ENCODE measurements around the gene PI4KA. TPM values are rescaled to one million over a fixed set of nuclear protein-coding genes. Genes with fewer than 3 reads are reported as not detected.
"Not testable (repeated sequence)": the region's sequence is repeated elsewhere in the genome, so short reads cannot be mapped to it uniquely, and the experiment has no call there.

The PI4KA gene
- total RNA-seq, result 10 to 100 TPM; 72.1 to 96.0 TPM

DNA sequence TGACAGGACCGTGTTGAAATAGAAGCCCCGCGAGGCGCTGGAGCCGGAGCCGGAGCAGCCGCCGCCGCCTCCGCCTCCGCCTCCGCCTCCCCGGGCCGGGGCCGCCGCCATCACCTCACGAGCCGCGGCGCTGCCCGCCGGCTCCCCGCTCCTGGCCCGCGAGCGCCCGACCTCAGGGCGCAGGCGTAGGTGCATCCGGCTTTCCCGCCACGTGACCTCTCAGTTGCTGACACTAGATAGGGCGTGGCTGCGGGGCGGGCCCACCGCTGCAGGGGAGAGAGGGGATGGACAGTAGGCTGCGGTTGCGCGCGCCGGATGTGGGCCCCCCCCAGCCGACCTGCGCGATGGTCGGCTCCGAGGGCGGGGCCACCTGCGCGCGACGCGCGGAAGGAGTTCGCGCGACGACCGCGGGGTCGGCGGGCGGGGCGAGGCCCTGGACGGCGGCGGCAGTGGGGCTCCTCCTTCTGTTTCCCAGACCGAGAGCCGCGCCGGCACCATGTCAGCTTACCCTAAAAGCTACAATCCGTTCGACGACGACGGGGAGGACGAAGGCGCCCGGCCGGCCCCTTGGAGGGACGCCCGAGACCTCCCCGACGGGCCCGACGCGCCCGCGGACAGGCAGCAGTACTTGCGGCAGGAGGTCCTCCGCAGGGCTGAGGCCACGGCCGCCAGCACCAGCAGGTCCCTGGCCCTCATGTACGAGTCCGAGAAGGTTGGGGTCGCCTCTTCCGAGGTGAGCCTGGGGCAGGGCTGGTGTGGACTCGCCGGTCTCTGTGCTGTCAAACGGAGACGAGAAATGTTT is at the start of gene PI4KA, which contains the start of gene SNAP29:
TSS of gene PI4KA (minus strand) at position 197 of the 802 bp plus-strand sequence. CDS start at position 111, 86 bp downstream.
TSS of gene SNAP29 (plus strand) at position 393 of the 802 bp plus-strand sequence. CDS start at position 497, 104 bp downstream.
- Mint-ChIP-seq H3K9me3 (no peaks in the 10 kb centered on the region), H3K27ac (peak within 1 kb of the TSS; percentile 96), H3K4me3 (peak within 1 kb of the TSS; percentile 97), H3K27me3 (no peaks in the 10 kb centered on the region), H3K4me1 (peaks cover 27% of the 10 kb centered on the region), H3K36me3 (ENCODE audit: low read depth) (peaks cover 28% of the 10 kb centered on the region)
- peak; percentile 97 for ATAC-seq (replicated peaks)

DNA sequence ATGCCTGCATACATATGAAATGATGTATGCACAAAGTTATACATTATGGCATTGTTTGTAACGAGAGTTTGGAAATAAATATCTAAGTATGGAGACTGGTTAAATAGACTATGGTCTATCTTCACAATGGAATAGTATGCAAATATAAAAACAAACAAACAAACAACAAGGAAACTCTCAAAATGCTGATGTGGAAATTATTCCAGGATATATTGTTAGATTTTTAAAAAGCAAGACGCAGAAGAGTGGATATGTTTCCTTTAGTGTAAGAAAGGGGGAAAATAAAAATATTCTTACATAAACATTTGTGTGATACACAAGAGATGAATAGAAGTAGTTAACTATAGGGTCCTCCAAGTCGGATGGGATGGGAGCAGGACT is 47.8 kb upstream of the PI4KA start:
- Mint-ChIP-seq H3K4me1 (no peaks in the 10 kb centered on the region), H3K36me3 (ENCODE audit: low read depth) (no peaks in the 10 kb centered on the region), H3K9me3 (no peaks in the 10 kb centered on the region), H3K27ac (no peak overlapping the region), H3K4me3 (no peak overlapping the region), H3K27me3 (no peaks in the 10 kb centered on the region)
- ATAC-seq (replicated peaks), result no peak

DNA sequence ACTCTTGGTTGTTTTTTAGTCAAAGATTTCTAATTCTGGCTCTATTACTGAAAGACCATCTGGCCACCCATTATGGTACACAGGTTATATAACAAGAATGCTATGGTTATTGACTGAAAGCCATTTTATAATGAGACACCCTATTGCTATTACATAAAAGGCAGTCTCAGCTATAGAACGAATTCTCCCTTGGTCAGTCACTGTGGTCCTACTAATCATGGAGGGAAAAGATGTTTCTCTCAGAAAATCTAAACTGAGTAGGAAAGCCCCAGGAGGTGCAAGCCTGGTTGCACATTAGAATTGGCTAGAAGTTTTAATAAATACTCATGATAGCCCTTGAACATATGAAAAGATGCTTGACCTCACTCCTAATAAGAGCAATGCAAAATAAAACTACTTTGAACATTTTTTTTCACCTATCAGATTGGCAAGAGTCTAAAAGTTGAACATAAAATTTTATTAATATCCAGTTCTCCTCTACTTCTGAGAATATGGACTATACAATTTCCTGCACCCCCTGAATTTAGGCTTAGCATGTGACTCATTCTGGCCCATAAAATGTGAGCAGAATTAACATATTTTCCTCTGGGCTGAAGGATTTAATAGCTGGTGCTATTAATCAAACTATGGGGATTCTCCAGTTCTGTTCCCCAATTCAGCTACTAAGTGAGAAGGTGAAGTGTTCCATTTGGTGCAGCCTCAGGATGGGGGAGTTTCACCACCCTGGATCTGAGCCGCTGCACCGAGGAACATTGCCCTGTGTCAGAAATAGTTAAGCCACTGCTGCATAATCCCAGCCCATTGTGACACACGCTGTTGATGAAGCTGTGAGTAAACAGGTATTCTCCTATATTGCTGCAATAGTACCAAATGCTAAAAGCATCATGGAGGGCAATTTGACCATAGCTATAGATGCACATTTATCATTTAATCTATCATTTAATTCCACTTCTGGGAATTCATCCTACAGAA is 47.1 kb upstream of the PI4KA start:
- no peak overlapping the region for H3K4me3 Mint-ChIP-seq
- H3K9me3 Mint-ChIP-seq, result no peaks in the 10 kb centered on the region
- H3K4me1 Mint-ChIP-seq, result no peaks in the 10 kb centered on the region
- H3K36me3 Mint-ChIP-seq (ENCODE audit: low read depth), result no peaks in the 10 kb centered on the region
- no peak for ATAC-seq (replicated peaks)
- H3K27ac Mint-ChIP-seq, result no peak overlapping the region
- no peaks in the 10 kb centered on the region for H3K27me3 Mint-ChIP-seq

DNA sequence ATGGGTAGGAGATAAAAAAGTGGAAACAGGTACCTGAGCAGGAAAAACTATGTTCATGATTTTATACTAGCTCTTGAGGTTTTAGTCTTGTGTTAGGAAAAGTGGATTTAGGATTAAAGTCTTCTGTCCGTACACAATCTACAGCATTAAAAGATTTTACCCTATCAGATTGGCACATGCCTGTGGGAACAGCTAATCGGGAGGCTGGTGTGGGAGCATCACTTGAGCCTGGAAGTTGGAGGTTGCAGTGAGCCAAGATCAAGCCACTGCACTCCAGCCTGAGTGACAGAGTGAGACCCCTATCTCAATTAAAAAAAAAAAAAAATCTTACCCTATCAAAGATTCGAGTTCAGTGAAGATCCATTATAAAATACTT is 46.4 kb upstream of the PI4KA start:
- ATAC-seq (replicated peaks), result no peak
- Mint-ChIP-seq H3K9me3 (no peaks in the 10 kb centered on the region), H3K27ac (no peak overlapping the region), H3K36me3 (ENCODE audit: low read depth) (no peaks in the 10 kb centered on the region), H3K4me1 (no peaks in the 10 kb centered on the region), H3K4me3 (no peak overlapping the region), H3K27me3 (no peaks in the 10 kb centered on the region)

DNA sequence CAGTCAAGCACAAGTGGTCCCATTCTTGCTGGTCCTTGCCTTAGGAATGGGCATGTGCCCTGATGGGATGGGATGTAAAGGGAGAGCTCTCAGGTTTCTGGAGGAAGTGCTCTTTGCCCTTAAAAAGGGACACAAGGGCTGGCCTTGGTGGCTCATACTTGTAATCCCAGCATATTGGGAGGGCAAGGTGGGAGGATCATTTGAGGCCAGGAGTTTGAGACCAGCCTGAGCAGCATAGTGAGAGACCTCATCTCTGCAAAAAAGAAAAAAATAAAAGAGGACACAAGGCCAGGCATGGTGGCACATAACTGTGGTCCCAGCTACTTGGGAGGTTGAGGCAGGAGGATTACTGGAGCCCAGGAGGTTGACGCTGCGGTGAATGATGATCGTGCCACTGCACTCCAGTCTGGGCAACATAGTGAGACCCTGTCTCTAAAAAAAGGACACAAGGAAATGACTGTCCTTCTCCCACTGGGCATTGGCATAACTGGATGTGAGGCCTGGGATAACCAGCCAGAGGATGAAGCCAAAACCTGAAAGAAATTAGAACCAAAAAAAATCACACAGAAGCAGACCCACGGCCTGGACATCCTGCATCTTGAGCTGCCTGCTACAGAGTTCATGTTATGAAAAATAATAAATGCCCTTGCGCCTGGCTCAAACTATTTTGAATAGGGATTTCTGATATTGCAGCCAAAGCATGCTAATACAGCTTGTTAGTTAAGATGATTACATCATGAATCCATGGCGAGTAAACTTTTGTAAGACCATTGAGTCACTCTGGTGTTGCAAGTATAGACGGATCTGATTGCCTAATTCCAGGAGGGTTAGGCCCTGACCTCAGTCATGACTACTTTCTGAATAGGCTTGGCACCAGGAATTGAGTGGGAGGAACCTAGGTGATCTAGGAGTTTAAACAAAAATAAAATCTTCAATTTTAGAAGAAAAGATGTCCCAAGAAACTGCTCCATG is 45.7 kb upstream of the PI4KA start:
- no peaks in the 10 kb centered on the region for H3K9me3 Mint-ChIP-seq
- no peak overlapping the region for H3K4me3 Mint-ChIP-seq
- H3K4me1 Mint-ChIP-seq, result no peaks in the 10 kb centered on the region
- no peak overlapping the region for H3K27ac Mint-ChIP-seq
- no peaks in the 10 kb centered on the region for H3K27me3 Mint-ChIP-seq
- peak; percentile 49 for ATAC-seq (replicated peaks)
- H3K36me3 Mint-ChIP-seq (ENCODE audit: low read depth), result no peaks in the 10 kb centered on the region

DNA sequence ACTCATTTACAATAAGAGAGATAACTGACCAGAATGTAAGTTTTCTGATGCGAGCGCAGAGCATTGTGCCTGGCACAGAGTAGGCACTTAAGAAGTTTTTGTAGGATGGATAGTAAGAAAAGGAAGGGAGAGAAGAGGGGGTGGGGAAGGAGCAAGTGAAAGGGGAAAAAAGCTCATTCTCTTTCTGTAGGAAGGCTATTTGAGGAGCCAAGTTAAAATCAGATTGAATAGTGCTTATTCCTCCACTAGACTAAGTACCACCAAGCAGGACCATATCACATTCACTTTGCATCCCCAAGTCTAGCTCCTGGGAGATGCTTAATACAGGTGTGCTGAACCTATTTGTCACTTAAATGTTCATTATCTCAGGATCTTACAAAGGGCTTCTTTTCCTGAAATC is 44.5 kb upstream of the PI4KA start:
- no peaks in the 10 kb centered on the region for H3K27me3 Mint-ChIP-seq
- no peaks in the 10 kb centered on the region for H3K36me3 Mint-ChIP-seq (ENCODE audit: low read depth)
- no peak for ATAC-seq (replicated peaks)
- H3K9me3 Mint-ChIP-seq, result no peaks in the 10 kb centered on the region
- no peak overlapping the region for H3K4me3 Mint-ChIP-seq
- no peak overlapping the region for H3K27ac Mint-ChIP-seq
- no peaks in the 10 kb centered on the region for H3K4me1 Mint-ChIP-seq

DNA sequence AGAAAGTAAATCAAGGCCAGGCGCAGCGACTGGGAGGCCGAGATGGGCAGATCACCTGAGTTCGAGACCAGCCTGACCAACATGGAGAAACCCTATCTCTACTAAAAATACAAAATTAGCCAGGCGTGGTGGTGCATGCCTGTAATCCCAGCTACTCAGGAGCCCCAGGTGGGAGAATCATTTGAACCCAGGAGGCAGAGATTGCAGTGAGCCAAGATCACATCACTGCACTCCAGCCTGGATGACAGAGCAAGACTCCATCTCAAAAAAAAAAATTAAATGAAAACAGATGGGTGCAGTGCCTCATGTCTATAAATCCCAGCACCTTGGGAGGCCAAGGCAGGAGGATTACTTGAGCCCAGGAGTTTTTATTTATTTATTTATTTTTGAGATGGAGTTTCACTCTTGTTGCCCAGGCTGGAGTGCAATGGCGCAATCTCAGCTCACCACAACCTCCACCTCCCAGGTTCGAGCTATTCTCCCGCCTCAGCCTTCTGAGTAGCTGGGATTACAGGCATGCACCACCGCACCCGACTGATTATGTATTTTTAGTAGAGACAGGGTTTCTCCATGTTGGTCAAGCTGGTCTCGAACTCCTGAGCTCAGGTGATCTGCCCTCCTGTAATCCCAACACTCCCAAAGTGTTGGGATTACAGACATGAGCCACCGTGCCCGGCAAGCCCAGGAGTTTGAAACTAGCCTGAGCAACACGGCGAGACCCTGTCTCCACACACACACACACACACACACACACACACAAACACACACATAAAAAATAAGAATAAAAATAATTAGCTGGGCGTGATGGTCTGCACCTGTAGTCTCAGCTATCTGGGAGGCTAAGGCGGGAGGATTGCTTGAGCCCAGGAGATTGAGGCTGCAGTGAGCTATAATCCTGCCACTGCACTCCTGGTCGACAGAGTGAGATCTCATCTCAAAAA is 42.8 kb upstream of the PI4KA start:
- not testable (repeated sequence) for H3K4me1 Mint-ChIP-seq; H3K27ac Mint-ChIP-seq; H3K27me3 Mint-ChIP-seq; H3K36me3 Mint-ChIP-seq (ENCODE audit: low read depth); ATAC-seq (replicated peaks); H3K4me3 Mint-ChIP-seq; H3K9me3 Mint-ChIP-seq

DNA sequence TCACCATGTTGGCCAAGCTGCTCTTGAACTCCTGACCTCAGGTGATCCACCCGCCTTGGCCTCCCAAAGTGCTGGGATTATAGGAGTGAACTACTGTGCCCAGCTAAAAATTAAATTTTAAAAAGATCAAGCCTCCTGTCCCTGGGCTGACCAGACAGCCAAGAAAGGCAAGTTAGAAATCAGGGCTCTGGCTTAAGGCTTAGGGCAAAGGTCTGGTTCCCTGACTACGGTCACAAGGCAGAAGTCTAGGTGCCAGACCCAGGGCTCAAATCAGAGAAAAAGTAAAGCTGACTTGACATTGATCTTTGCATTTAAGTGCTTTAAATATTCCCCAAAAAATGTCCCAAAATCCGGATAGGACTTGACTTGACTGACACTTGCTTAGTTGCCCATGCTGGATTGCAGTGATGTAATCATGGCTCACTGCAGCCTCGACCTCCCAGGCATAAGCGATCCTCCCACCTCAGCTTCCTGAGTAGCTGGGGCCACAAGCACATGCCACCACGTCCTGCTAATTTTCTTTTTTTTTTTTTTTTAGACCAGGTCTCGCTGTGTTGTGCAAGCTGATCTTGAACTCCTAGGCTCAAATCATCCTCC is 41.3 kb upstream of the PI4KA start:
- no peaks in the 10 kb centered on the region for H3K4me1 Mint-ChIP-seq
- ATAC-seq (replicated peaks), result no peak

DNA sequence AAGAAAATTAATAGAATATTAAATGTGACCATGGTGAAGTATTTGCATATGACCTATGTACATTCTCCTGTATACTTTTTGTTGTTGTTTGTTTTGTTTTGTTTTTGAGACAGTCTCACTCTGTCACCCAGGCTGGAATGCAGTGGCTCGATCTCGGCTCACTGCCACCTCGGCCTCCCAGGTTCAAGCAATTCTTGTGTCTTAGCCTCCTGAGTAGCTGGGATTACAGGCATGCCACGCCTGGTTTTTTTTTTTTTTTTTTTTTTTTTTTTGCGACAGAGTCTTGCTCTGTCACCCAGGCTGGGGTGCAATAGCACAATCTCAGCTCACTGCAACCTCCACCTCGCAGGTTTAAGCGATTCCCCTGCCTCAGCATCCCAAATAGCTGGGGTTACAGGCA is 39.1 kb upstream of the PI4KA start:
- H3K27me3 Mint-ChIP-seq; H3K27ac Mint-ChIP-seq; H3K9me3 Mint-ChIP-seq; H3K4me3 Mint-ChIP-seq; H3K36me3 Mint-ChIP-seq (ENCODE audit: low read depth); ATAC-seq (replicated peaks); H3K4me1 Mint-ChIP-seq: not testable (repeated sequence)

More for the DNA sequence above, 41.3 kb upstream of the PI4KA start:
- no peak overlapping the region for H3K4me3 Mint-ChIP-seq
- no peak overlapping the region for H3K27ac Mint-ChIP-seq
- H3K36me3 Mint-ChIP-seq (ENCODE audit: low read depth), result no peaks in the 10 kb centered on the region
- H3K27me3 Mint-ChIP-seq, result no peaks in the 10 kb centered on the region
- no peaks in the 10 kb centered on the region for H3K9me3 Mint-ChIP-seq

DNA sequence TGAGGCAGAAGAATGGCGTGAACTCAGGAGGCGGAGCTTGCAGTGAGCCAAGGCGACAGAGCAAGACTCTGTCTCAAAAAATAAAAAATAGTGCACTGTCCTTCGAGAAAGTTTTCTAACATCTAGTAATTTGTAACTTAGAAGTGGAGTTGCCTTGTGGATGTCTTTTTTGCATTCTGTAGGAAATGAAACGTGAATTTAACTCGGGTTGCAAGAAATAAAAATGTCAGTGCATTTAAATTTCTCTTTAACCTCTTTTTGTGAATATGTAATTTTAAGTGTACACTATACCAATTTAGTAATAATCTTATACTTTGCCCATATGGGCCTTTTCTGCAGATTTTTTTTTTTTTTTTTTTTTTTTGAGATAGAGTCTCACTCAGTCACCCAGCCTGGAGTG is 32.4 kb upstream of the PI4KA start:
- Mint-ChIP-seq H3K27me3 (no peaks in the 10 kb centered on the region), H3K27ac (no peak overlapping the region), H3K36me3 (ENCODE audit: low read depth) (peaks cover 33% of the 10 kb centered on the region), H3K4me1 (no peaks in the 10 kb centered on the region), H3K9me3 (no peaks in the 10 kb centered on the region), H3K4me3 (no peak overlapping the region)
- no peak for ATAC-seq (replicated peaks)

DNA sequence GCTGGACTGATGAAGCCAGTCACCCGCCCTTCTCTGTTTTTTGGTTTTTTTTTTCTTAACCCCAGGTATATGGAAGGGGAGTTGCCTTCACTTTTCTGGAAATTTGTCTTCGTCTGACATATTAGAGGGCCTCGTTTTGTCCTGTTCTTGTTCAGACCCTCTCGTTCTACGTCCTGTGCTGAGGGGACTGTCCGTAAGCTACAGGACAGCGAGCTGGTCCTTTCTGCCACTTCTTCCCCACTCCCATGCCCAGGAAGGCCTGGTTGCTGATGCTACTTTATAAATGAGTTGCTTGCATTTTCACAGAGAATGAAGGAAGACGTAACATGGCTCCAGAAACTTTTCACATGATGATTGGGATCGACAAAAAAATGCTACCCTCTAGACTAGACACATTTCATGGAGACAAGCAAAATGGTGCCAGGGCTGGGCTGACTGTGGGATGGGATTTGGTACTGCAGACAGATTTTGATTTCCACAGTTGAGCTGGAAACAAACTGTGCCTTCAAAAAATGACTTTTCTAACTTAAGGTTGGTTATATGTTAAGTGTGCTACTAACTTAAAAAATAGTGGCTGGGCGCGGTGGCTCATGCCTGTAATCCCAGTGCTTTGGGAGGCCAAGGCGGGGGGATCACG is 31.4 kb upstream of the PI4KA start:
- ATAC-seq (replicated peaks), result no peak
- Mint-ChIP-seq H3K4me1 (no peaks in the 10 kb centered on the region), H3K9me3 (no peaks in the 10 kb centered on the region), H3K4me3 (no peak overlapping the region), H3K27me3 (no peaks in the 10 kb centered on the region), H3K27ac (no peak overlapping the region), H3K36me3 (ENCODE audit: low read depth) (peaks cover 42% of the 10 kb centered on the region)

DNA sequence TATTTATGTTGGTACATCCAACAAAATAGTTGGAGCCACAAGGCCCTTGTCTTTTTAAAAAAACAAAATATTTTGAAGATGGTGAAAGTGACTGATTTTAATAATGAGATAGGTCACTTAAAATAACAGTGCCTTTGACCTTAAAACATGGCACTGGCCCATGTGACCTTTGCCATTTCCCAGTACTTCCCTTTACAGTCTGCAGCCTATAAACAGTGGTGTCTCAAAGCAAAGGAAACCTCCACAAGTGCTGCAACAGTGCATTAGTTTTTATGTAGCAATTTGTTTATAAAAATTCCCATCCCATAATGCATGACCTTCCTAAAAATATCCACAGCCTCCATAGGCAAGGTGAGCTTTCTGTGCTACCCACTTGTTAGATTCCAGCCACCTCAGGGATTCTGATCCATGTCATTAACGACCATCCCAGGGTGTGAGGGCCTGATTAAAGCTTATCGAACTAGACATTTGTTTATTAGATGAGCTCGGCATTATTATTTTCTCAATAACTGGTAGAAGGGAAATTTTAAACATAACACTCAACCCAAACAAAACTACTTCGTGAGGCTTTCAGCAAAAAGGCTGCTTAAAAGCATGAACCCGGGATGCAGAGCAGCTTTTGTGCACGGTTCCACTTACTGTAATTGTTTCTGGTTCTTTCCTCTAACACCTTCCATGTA is 30.6 kb upstream of the PI4KA start:
- no peak for ATAC-seq (replicated peaks)
- no peak overlapping the region for H3K27ac Mint-ChIP-seq
- H3K9me3 Mint-ChIP-seq, result no peaks in the 10 kb centered on the region
- H3K4me3 Mint-ChIP-seq, result no peak overlapping the region
- H3K27me3 Mint-ChIP-seq, result no peaks in the 10 kb centered on the region
- peaks cover 51% of the 10 kb centered on the region for H3K36me3 Mint-ChIP-seq (ENCODE audit: low read depth)
- H3K4me1 Mint-ChIP-seq, result no peaks in the 10 kb centered on the region
